Adrenal gland (tissue), 12 donors: ENCODE results near the gene ISG20. TPM values are rescaled to one million over a fixed set of nuclear protein-coding genes. Genes with fewer than 3 reads are reported as not detected.

Experiments
- DNase-seq, 7 donors: peaks; one replicate each; pipeline ENCODE4 v3.0.0-alpha.2; 2019 to 2020
- H3K27ac ChIP-seq, 5 donors: fragments of 200-600 bp; sonication (generic) in 4 of 5; 1 replicate in 3 of 5; 2 replicates in 2 of 5; pipeline versions ENCODE4 v1.5.1 to v1.8.0; 2016 to 2020; ENCODE audit warnings: mild to moderate bottlenecking in 1 of 5
- H3K27me3 ChIP-seq: fragments of 200-600 bp; 2 replicates; pipeline ENCODE4 v1.8.0; 2021
- H3K36me3 ChIP-seq, 2 donors: fragments of 200-600 bp; replicated peaks in 1 of 2; 1 replicate in 1 of 2; 2 replicates in 1 of 2; pipeline versions ENCODE4 v1.5.1 to v1.8.0; 2018 to 2022
- H3K4me1 ChIP-seq, 2 donors: fragments of 200-600 bp; replicated peaks in 1 of 2; 1 replicate in 1 of 2; 2 replicates in 1 of 2; pipeline versions ENCODE4 v1.5.1 to v1.8.0; 2018 to 2021
- H3K4me3 ChIP-seq, 4 donors: fragments of 200-600 bp; sonication (generic) in 3 of 4; one replicate each; pipeline ENCODE4 v1.5.1; 2016 to 2018
- H3K9me3 ChIP-seq, 3 donors: fragments of 200-600 bp; sonication (generic) in 1 of 3; replicated peaks in 1 of 3; 1 replicate in 2 of 3; 2 replicates in 1 of 3; pipeline versions ENCODE4 v1.5.1 to v1.8.0; 2016 to 2021
- CTCF ChIP-seq, 6 experiments: fragments of 450-650 bp in 4 of 6; fragments of 200-600 bp in 2 of 6; sonication (generic) in 1 of 6; IDR thresholded peaks; 1 replicate in 5 of 6; 2 replicates in 1 of 6; pipeline versions ENCODE4 v1.5.1 to v1.8.0; 2016 to 2021; ENCODE audit warnings: antibody characterized with exemption in 6 of 6, mild to moderate bottlenecking in 2 of 6, moderate library complexity in 1 of 6
- POLR2A ChIP-seq, 2 donors: fragments of 450-650 bp; IDR thresholded peaks; one replicate each; pipeline ENCODE4 v1.6.1; 2017; ENCODE audit warnings: antibody characterized with exemption in 2 of 2, mild to moderate bottlenecking in 2 of 2, moderate library complexity in 1 of 2
- WGBS, 4 donors: extraction: QIAGEN DNeasy Blood & Tissue Kit in 2 of 4; methylation state at CpG; one replicate each; pipeline versions ENCODE4 v1.1.5 to v1.1.7; 2013 to 2017; 5-methylcytosine and 5-hydroxymethylcytosine counted together
- intact Hi-C, 2 donors: fragments of 100-400 bp; cut with DNase I; formaldehyde crosslinking; loops; one replicate each; pipeline versions ENCODE4 v1.14.1 to v1.15.0; 2022 to 2023
- polyA plus RNA-seq, 3 donors: library from polyadenylated mRNA; stranded (reverse); fragments of 200-250 nt in 2 of 3; fragments of 350-450 nt in 1 of 3; fragmentation: Illumina TruSeq in 1 of 3; extraction: RNeasy Lipid Tissue Mini Kit (QIAGEN cat#74804) in 1 of 3; gene quantifications; one replicate each; pipeline ENCODE4 v1.2.3, GENCODE V29; 2013 to 2014
- total RNA-seq, 9 donors: library from RNA; depleted of rRNA in 4 of 9; stranded (reverse); fragments of >200 nt in 4 of 9; fragments of 120-200 nt in 1 of 9; fragmentation: NEBNext Ultra II Directional in 1 of 9; extraction: Animal tissue kit (Norgen Biotek cat#: 25700) in 1 of 9; gene quantifications; one replicate each; pipeline versions ENCODE4 v1.1.0 to v1.2.4, GENCODE V29; 2013 to 2023
- donor health status: healthy with polysubstance abuse.
- donor health status: Bipolar disorder and iron deficiency.
- donor health status: DM: yes; HTN: yes; CAD: no.
- donor health status: DM: no; HTN: no; CAD: no.
- donor health status: DM: no; HTN: no; CAD: no.
- donor health status: DM: yes; HTN: yes; CAD: no.

ISG20 gene
- total and polyA plus RNA-seq, 12 donors: 1.6 to 13.6 (median 8.0) TPM

DNA sequence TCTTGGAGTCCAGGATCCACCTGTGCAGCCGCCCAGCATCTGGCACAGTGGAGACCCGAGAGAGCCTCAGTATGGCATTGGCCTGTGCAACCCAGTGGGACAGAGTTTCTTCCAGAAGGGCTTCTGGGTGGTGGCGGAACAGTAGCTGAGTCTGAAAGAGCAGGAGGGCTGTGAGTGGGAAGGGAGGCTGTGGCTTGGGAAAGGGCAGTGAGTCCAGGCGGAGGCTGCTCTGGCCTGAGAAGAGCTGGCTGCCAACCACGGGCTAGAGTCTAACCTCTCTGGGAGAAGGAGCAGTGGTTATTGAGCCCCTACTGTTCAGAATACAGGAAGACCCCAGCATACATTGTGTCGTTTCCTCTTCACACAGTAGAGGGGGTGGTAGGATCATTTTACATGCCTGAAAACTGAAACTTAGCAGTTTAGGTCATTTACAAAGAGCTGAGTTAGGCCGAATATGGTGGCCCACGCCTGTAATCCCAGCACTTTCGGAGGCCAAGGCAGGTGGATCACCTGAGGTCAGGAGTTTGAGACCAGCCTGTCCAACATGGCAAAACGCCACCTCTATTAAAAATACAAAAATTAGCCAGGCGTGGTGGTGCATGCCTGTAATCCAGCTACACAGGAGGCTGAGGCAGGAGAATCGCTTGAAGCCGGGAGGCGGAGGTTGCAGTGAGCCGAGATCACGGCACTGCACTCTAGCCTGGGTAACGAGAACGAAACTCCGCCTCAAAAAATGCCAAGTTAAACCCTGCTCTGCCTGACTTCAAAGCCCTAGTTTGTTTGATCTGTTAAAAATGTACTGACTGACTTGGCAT lies 14.5 kb upstream of the ISG20 start:
- Histone ChIP-seq H3K27ac (peak overlapping the region in 2 of 5 donors; percentile 11 to 50), H3K4me1 (peaks cover 12 to 39% of the 10 kb centered on the region in 2 donors), H3K9me3 (no peaks in the 10 kb centered on the region), H3K27me3 (no peaks in the 10 kb centered on the region), H3K4me3 (no peak overlapping the region), H3K36me3 (peaks cover 0 to 12% of the 10 kb centered on the region in 2 donors)
- intact Hi-C loops: no loop called here
- DNase-seq: no peak
- 60 to 70% (median 66%) methylated on average over 19 of the region's 19 CpGs for WGBS, 4 donors
- TF ChIP-seq POLR2A (IDR thresholded peaks at IDR 0.05): no peak
- peak in 5 of 6 experiments; percentile 17 to 56 (median 42) for TF ChIP-seq CTCF (IDR thresholded peaks at IDR 0.05)

- 74 to 85% (median 78%) methylated on average over 9 of the region's 9 CpGs for WGBS, 4 donors
- no peaks in the 10 kb centered on the region for H3K27me3 ChIP-seq
- H3K4me1 ChIP-seq: peaks cover 12 to 42% of the 10 kb centered on the region in 2 donors
- H3K27ac ChIP-seq: peak overlapping the region in 1 of 5 donors; percentile 11
- no peaks in the 10 kb centered on the region for H3K9me3 ChIP-seq
- intact Hi-C loops: no loop called here
- DNase-seq: no peak
- no peak for TF ChIP-seq POLR2A (IDR thresholded peaks at IDR 0.05)
- no peak for TF ChIP-seq CTCF (IDR thresholded peaks at IDR 0.05)
- H3K36me3 ChIP-seq: peaks cover 0 to 19% of the 10 kb centered on the region in 2 donors
- no peak overlapping the region for H3K4me3 ChIP-seq
Observed at GRCh38 chr15:88624971-88625490, 13.8 kb upstream of the ISG20 start.

DNA sequence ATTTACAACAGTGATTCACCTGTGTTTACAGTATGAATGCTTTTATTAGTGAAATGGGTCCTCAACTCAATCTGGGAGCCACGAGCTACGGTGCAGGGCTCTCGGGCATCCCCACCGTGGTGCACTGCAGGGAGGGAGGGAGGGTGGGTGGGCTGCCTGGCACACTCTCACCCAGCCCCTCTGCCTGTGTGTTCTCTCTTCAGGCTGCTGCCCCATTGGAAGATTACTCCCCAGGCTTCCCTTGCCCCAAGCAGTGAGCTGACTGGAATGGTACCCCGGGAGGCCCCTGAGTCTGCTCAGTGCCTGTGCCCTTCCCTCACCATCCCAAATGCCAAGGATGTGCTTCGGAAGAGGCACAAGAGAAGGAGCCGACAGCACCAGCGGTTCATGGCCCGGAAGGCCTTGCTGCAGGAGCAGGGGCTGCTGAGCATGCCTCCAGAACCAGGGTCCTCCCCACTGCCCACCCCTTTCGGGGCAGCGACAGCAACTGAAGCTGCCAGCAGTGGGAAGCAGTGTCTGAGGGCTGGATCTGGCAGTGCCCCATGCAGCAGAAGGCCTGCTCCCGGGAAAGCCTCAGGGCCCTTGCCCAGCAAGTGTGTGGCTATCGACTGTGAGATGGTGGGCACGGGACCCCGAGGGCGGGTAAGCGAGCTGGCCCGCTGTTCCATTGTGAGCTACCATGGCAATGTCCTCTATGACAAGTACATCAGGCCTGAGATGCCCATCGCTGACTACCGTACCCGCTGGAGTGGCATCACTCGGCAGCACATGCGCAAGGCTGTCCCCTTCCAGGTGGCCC lies 12.7 kb upstream of the ISG20 start:
- Histone ChIP-seq H3K36me3 (peaks cover 0 to 22% of the 10 kb centered on the region in 2 donors), H3K9me3 (no peaks in the 10 kb centered on the region), H3K4me3 (no peak overlapping the region), H3K27me3 (no peaks in the 10 kb centered on the region), H3K27ac (no peak overlapping the region), H3K4me1 (peaks cover 12 to 43% of the 10 kb centered on the region in 2 donors)
- 81 to 90% (median 89%) methylated on average over 17 to 23 of the region's 23 CpGs for WGBS, 4 donors
- intact Hi-C loops: no loop called here
- no peak for DNase-seq
- TF ChIP-seq POLR2A (IDR thresholded peaks at IDR 0.05) (no peak), CTCF (IDR thresholded peaks at IDR 0.05) (no peak)

- 85 to 100% (median 90%) methylated on average over 1 of the region's 1 CpG for WGBS, 4 donors
- peaks cover 5 to 35% of the 10 kb centered on the region in 2 donors for H3K4me1 ChIP-seq
- no peak overlapping the region for H3K4me3 ChIP-seq
- H3K27ac ChIP-seq: no peak overlapping the region
- H3K27me3 ChIP-seq: no peaks in the 10 kb centered on the region
- DNase-seq: no peak
- no peaks in the 10 kb centered on the region for H3K9me3 ChIP-seq
- intact Hi-C loops: no loop called here
- TF ChIP-seq CTCF (IDR thresholded peaks at IDR 0.05) (no peak), POLR2A (IDR thresholded peaks at IDR 0.05) (no peak)
- peaks cover 0 to 22% of the 10 kb centered on the region in 2 donors for H3K36me3 ChIP-seq
Observed at GRCh38 chr15:88627463-88627862, 11.4 kb upstream of the ISG20 start.
